ENCODE measurements around the gene CTNNBL1.

The CTNNBL1 gene

DNA sequence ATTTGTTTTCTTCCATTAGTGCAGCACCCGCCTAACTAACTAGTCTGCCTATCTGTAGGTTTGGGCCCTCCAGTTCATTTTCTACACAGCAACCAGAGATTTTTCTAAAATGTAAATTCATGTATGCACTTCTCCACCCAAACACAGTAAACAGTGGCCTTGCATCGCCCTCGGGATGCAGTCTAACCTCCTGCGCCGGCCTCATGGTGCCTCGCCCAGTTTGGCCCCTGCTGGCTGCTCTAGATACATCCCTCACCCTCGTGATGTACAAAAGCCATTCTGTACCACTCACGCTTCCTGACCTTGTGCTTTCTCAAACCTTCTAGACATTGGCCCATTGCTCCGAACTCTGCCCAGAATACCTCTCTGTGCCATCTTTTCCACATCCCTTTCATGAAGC lies 155.3 kb downstream of the CTNNBL1 start:
- no peak for DNase-seq (ENCODE audit: low read depth in 1 of 2, low spot score in 1 of 2)
- no peak overlapping the region for H3K4me3 ChIP-seq (replicated peaks; ENCODE audit: insufficient read depth, low read length)
- H3K27me3 ChIP-seq (ENCODE audit: insufficient read depth, poor library complexity, severe bottlenecking), result no peaks in the 10 kb centered on the region
- no peak overlapping the region for H3K27ac ChIP-seq (replicated peaks)
- TF ChIP-seq REST (IDR thresholded peaks at IDR 0.05; ENCODE audit: insufficient replicate concordance, low read depth) (no peak), GABPA (IDR thresholded peaks at IDR 0.05; ENCODE audit: low read depth) (no peak), CTCF (IDR thresholded peaks at IDR 0.05; ENCODE audit: insufficient read depth, low read length) (no peak), POLR2AphosphoS5 (IDR thresholded peaks at IDR 0.05; ENCODE audit: low read depth) (no peak), SPI1 (IDR thresholded peaks at IDR 0.05; ENCODE audit: borderline replicate concordance, low read depth) (no peak)

DNA sequence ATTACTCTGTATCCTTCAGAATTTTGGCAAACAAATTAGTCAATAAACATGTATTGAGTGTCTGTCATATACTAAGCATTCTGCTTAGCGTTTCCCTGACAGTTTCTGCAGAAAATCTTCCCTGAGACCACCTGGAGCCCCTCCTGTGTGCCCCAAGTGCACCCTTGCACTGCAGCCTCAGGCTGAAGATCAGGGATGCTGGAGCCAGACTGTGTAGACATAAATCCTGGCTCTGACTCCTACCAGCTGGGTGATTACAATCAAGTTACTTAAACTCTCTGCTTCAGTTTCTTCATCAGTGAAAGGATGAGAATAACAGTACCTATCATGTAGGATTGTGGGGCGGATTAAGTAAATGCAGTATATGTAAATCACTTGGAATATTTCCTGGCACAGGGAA lies 155.7 kb downstream of the CTNNBL1 start:
- no peak for TF ChIP-seq REST (IDR thresholded peaks at IDR 0.05; ENCODE audit: insufficient replicate concordance, low read depth)
- TF ChIP-seq POLR2AphosphoS5 (IDR thresholded peaks at IDR 0.05; ENCODE audit: low read depth), result no peak
- no peak for TF ChIP-seq GABPA (IDR thresholded peaks at IDR 0.05; ENCODE audit: low read depth)
- no peak for TF ChIP-seq CTCF (IDR thresholded peaks at IDR 0.05; ENCODE audit: insufficient read depth, low read length)
- TF ChIP-seq SPI1 (IDR thresholded peaks at IDR 0.05; ENCODE audit: borderline replicate concordance, low read depth), result no peak
- H3K4me3 ChIP-seq (replicated peaks; ENCODE audit: insufficient read depth, low read length), result no peak overlapping the region
- no peak overlapping the region for H3K27ac ChIP-seq (replicated peaks)
- no peak for DNase-seq (ENCODE audit: low read depth in 1 of 2, low spot score in 1 of 2)
- H3K27me3 ChIP-seq (ENCODE audit: insufficient read depth, poor library complexity, severe bottlenecking), result no peaks in the 10 kb centered on the region

- Histone ChIP-seq H3K4me3 (replicated peaks; ENCODE audit: insufficient read depth, low read length) (no peak overlapping the region), H3K27ac (replicated peaks) (no peak overlapping the region), H3K27me3 (ENCODE audit: insufficient read depth, poor library complexity, severe bottlenecking) (no peaks in the 10 kb centered on the region)
- no peak for TF ChIP-seq SPI1 (IDR thresholded peaks at IDR 0.05; ENCODE audit: borderline replicate concordance, low read depth)
- TF ChIP-seq REST (IDR thresholded peaks at IDR 0.05; ENCODE audit: insufficient replicate concordance, low read depth), result no peak
- TF ChIP-seq CTCF (IDR thresholded peaks at IDR 0.05; ENCODE audit: insufficient read depth, low read length), result no peak
- no peak for TF ChIP-seq GABPA (IDR thresholded peaks at IDR 0.05; ENCODE audit: low read depth)
- TF ChIP-seq POLR2AphosphoS5 (IDR thresholded peaks at IDR 0.05; ENCODE audit: low read depth), result no peak
- no peak for DNase-seq (ENCODE audit: low read depth in 1 of 2, low spot score in 1 of 2)
Measured at GRCh38 chr20:37850036-37850592, 156.3 kb downstream of the CTNNBL1 start.
